NCI-H82 treated with DMSO at 0.1 percent for 48 hours (cell line): ENCODE measurements around the gene TRIM56.
"Not testable (repeated sequence)": the region's sequence is repeated elsewhere in the genome, so short reads cannot be mapped to it uniquely, and the experiment has no call there.

Source experiments
- DNase-seq: peaks from one replicate; lab custom pipeline; 2025; ENCODE audit not compliant: unreplicated experiment; lab: John Stamatoyannopoulos, UW

TRIM56 gene

DNA sequence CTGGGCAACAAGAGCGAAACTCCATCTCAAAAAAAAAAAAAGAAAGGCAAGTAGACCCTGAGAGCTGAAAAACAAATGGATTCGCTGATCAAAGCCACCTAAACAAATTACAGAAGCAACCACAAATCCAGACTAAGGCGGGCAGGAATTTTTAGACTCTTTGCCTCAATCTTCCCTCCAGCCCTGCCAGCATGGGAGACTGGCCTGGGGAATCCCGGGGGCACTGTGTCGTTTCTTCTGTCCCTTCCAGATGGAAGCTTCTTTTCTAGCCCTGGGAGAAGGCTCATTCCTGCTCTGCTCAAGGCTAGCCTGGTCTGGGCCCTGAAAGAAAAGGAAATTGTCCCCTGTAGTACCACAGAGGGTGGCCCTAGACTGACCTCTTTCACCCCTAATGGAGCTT, 26.0 kb downstream of the TRIM56 start:
- no peak for DNase-seq

GRCh38 chr7:101112233-101112632, 27.0 kb downstream of the TRIM56 start:
- no peak for DNase-seq

GRCh38 chr7:101113140-101113539, 27.9 kb downstream of the TRIM56 start:
- not testable (repeated sequence) for DNase-seq

GRCh38 chr7:101113836-101114235, 28.6 kb downstream of the TRIM56 start:
- DNase-seq, result no peak

DNA sequence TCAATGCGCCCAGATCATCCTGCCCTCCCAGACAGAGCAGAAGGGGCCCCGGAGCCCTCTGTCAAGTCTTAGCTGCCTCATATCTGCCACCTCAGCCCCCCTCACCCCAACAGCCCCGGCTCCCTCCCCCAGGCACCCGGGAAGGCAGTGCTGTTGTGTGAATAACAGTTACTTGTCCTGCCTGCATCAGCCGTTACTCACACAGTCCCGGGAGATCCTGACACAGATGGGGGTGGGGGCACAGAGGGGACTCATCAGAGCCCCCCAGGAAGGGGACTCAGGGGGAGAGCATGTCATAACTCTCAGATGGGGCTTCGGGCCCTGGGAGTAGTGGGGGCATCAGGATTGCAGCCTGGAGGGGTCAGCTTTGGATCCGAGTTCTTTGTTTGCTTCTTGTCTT, 29.2 kb downstream of the TRIM56 start:
- no peak for DNase-seq

GRCh38 chr7:101115215-101115614, 29.9 kb downstream of the TRIM56 start:
- no peak for DNase-seq

DNA sequence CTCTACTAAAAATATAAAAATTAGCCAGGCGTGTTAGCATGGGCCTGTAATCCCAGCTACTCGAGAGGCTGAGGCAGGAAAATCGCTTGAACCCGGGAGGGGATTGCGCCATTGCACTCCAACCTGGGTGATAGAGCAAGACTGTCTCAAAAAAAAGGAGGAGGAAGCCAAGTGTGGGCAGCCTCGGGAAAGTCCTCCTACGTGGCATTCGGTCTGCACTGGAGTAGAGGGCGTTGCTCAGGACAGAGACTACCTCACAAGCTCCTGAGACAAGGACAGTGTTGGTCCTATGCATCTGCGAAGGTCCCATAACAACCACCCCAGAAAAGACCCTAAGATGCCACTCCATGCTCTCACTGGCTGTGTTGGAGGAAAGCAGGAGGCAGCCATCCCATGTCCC, 31.6 kb downstream of the TRIM56 start:
- DNase-seq, result no peak

DNA sequence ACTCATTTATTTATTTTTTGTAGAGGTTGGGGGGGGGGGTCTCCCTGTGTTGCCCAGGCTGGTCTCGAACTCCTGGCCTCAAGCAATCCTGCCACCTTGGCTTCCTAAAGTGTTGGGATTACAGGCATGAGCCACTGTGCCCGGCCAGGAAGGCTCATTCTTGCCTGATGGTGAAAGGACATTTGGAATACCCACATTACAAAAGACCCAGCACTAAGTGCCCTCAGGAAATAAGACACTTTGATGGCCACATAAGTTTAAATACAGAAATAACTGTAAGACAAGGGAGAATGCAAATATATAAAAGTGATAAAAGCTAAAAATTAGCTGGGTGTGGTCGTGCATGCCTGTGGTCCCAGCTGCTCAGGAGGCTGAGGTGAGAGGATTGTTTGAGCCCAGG, 33.6 kb downstream of the TRIM56 start:
- no peak for DNase-seq

DNA sequence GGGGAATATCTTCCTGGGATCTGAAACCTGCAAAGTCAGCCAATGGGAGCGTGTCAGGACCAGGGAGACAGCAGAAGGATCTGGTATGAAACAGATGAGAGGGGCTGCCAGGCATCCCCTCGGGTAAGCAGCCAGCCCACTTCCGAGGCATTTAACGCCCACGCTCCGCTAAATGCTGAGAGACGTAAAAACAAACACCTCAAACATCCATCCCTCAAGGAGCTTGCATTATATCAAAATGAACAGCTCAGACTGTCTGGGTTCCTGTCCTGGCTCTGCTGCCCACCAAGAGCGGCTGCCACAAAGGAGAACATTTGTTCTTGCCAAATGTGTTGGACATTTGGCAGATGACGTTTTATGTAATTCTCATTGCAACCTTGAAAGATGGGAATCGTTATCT, 34.6 kb downstream of the TRIM56 start:
- no peak for DNase-seq

DNA sequence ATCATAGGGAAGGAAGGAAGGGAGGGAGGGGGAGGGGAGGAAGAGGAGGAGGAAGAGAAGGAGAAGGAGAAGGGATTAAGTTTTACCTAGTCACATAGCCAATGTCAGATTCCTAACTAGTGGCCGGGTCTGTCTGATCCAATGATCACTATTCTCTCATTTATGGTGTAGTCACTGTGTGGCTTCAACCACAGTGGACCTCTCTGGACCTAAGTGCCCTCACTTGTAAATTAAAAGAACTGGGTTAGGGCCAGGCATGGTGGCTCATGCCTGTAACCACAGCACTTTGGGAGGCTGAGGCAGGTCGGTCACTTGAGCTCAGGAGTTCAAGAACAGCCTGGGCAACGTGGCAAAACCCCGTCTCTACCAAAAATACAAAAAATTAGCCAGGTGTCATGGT, 35.0 kb downstream of the TRIM56 start:
- DNase-seq, result no peak

GRCh38 chr7:101121631-101121990, 36.3 kb downstream of the TRIM56 start:
- DNase-seq, result not testable (repeated sequence)

DNA sequence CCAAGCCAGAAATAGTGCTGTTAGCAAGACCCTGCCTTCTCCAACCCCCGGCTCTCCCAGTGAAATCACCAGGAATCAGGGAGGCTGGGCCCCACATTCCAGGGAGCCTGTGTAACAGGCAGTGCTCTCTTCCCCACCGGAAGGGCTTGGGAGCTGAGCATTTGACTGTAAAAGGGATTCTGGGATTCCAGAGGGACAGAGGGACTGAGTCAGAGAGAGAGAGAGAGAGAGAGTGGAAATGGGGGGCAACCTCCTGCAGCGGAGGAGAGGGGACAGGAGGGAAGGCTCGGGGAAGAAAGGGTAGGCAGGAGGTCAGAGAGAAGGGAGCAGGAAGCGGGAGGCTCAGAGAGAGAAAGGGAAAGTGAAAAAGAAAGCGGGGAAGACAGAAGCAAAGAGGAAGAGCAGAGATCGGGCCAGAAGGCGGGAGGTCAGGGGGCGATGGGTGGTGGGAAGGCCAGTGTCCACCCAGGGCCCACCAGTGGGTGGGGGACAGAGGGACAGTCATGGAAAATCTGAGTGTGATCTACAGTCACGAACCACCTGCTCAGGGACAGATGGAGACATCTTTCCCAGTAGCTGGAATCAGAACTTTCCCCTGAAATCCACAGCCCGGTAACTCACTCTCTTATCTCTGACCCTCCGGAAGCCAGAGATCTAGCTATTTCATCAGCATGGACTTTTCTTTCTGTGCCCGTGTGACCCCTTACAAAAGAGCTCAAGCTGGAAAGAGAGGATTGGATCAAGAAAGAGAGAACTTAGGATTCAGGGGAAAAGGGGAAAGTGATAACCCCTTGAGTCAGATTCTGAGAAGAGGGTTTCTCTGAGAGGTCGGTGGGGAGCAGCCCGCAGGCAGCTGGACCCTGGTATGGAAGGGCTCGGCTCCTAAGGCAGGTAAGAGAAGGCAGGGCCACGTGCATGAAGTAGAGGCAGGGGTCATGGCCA, 37.0 kb downstream of the TRIM56 start:
- DNase-seq, result no peak

DNA sequence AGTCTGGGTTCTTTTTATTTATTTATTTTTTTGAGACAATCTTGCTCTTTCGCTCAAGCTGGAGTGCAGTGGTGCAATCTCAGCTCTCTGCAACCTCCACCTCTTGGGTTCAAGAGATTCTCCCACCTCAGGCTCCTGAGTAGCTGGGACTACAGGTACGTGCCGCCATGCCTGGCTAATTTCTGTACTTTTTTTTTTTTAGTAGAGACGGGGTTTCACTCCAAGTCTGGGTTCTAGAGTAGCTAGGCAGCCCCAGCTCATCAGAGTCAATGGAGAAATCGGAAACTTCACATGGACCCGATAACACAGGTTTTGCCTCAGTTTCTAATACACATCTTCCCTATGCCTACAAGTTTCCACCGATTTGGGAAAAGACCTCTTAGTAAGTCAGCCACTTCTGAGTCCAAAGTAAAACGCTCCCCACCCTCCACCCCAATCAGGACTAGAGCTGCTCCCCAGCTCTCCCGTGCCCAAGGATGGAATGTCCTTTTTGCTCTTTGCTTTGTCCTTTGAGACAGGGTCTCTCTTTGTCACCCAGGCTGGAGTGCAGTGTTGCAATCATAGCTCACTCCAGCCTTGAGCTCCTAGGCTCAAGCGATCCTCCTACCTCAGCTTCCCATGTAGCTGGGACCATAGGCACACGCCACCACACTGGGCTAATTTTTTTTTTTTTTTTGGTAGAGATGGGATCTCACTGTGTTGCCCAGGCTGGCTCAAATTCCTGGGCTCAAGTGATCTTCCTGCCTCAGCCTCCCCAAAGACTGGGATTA, 37.8 kb downstream of the TRIM56 start:
- DNase-seq, result no peak

DNA sequence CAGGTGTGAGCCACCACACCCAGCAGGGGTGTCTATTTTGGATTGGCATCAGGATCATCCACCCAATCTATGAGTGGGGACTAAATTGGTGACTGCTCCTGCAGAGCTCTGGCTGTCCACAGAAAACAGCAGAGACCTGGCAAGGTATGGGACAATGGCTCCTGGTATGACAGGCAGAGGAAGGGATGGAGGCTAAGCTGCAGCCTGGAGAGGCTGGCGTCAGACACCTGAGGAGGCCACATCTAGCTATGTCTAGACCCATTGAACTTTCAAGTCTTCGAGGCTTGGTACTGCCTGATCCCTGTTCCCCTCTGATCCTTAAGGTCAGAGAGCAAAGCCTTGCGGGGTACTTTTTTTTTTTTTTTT, 38.4 kb downstream of the TRIM56 start:
- DNase-seq, result no peak

DNA sequence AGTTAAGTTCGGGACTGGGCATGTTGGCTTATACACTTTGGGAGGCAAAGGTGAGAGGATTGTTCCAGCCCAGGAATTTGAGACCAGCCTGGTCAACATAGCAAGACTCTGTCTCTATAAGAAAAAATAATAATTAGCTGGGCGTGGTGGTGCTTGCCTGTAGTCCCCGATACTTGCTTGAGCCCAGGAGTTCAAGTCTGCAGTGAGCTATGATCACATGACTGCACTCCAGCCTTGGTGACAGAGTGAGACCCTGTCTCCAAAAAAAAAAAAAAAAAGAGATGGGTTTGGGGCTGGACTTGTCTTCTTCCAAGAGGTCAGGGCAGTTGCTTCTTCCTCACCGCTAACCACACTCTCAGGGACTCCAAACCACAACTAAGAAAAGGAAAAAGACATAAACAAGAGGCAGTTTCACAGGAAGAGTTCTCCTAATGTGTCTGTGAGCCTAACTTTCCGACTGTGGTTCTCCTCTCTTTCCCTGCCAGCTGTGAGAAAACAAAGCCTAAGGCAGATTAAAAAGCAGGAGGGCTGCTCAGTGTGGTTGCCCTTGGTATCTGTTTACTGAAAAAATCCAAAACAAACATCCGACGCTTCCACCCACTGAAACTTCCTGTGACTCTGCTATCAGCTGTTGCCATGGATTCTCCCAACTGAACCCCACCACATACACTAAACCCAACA, 39.2 kb downstream of the TRIM56 start:
- no peak for DNase-seq

- DNase-seq, result no peak
Observed at GRCh38 chr7:101125989-101126650, 40.8 kb downstream of the TRIM56 start.

DNA sequence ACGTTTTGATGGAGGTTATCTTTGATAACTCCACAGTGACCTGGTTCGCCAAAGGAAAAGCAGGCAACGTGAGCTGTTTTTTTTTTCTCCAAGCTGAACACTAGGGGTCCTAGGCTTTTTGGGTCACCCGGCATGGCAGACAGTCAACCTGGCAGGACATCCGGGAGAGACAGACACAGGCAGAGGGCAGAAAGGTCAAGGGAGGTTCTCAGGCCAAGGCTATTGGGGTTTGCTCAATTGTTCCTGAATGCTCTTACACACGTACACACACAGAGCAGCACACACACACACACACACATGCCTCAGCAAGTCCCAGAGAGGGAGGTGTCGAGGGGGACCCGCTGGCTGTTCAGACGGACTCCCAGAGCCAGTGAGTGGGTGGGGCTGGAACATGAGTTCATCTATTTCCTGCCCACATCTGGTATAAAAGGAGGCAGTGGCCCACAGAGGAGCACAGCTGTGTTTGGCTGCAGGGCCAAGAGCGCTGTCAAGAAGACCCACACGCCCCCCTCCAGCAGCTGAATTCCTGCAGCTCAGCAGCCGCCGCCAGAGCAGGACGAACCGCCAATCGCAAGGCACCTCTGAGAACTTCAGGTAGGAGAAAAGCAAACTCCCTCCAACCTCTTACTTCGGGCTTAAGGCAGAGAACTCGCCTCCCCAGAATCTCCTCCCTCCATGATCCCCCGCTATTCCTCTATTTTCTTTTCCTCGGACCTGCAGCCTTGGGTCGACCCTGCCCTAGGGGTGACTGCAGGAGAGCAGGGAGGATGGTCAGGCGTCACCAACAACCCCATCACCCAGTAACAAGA, 41.6 kb downstream of the TRIM56 start, which contains the start of gene SERPINE1:
TSS of gene SERPINE1 (plus strand) at position 454 of the 809 bp plus-strand sequence. CDS start 1,290 bp downstream, outside the sequence.
- no peak for DNase-seq

- no peak for DNase-seq
Observed at GRCh38 chr7:101127460-101128039, 42.3 kb downstream of the TRIM56 start.

- DNase-seq, result no peak
Observed at GRCh38 chr7:101128040-101128834, 43.0 kb downstream of the TRIM56 start.
